T-helper 22 cell (primary cell): ENCODE results near the gene GCN1.

Experiments
- DNase-seq: peaks from one replicate; pipeline ENCODE4 v3.0.0-alpha.2; 2020; ENCODE audit warnings: low read depth

Gene GCN1

DNA sequence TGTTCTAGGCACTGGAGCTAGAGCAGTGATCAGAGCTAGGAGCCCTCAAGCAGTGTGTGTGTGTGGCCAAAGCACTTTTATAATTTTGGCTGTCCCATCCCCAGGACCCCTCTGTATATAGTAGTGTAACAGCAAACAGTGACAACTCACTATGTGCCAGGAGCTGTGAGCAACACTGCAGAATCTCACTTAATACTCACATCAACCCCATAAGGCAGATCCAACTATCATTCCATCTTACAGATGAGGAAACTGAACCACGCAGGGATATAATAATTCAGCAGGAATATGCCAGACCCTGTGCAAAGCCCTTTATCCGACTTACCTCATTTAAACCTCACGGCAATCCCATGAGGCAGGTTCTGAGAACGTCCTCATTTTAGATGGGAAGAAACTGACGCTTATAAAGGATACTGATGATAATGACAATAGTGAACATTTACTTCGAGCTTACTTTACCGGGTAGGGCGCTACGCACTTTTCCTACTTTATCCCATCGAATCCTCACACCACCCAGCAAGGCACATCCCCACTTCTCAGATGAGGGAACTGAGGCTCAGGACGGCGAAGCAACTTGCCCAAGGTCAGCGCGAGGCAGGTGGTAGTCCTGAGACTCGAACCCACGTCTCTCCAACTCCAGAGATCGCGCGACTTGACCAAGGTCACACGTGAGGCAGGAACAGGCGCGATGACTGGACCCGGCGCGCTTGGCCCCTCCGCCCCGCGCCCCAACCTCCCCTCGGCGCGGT is 78.6 kb downstream of the GCN1 start:
- DNase-seq: no peak

DNA sequence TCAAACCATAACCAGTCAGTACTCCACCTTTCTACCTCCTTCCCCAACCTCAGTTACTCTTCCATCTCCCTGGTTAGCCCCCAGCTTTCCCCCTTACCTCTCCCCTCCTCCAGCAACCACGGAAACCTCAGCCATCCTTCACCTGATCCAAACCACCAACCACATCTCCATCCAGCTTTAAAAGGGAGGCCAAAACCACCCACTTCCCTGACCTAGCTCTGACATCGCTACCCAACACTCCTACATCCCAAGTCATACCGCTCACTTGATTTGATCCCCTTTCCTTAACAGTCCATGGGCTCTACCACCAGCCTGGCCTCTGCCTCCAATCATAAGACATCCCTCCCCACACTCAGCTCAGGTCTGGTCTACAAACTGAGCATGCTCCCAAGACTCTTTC is 79.4 kb downstream of the GCN1 start:
- DNase-seq: no peak

DNA sequence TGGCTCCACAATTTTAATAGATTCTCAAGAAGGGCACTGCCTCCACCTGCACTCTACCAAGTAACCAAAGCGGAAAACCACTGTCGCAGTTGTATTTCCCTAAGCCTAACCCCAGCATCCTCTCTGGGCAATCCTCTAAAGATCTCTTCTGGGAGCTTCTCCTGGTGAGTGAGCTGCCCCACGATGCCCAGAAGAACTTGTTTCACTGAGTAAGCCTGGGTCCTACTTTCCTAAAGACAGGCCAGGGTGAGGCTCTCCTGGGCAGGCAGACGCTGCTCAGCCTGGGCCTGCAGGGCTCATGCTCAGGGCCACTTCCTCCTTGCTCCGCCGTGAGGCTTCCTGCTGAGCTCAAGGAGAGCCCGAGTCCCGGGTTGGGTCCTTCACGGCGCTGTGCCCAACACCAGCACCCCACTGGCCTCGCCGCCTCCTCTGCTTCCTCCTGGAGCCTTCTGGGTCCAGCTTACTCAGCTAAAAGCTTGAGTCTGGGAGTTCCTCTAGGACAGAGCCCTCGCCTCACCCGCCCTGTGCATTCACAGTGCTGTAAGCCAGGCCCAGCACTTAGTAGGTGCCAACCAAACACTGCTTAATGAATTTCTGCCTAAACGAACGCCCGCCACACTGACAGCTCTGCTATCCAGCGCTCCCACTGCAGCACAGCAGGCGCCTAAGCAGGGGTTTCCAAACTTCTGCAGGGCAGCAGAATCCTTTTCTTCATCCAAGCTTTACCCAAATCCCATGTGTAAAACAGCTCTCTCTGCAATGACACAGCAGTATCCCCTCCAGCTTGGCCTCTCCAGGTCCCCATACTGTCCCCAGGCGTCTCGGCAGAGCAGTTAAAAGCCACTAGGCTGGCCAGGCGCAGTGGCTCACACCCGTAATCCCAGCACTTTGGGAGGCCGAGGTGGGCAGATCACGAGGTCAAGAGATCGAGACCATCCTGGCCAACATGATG is 83.7 kb downstream of the GCN1 start:
- peak; percentile 32 for DNase-seq

DNA sequence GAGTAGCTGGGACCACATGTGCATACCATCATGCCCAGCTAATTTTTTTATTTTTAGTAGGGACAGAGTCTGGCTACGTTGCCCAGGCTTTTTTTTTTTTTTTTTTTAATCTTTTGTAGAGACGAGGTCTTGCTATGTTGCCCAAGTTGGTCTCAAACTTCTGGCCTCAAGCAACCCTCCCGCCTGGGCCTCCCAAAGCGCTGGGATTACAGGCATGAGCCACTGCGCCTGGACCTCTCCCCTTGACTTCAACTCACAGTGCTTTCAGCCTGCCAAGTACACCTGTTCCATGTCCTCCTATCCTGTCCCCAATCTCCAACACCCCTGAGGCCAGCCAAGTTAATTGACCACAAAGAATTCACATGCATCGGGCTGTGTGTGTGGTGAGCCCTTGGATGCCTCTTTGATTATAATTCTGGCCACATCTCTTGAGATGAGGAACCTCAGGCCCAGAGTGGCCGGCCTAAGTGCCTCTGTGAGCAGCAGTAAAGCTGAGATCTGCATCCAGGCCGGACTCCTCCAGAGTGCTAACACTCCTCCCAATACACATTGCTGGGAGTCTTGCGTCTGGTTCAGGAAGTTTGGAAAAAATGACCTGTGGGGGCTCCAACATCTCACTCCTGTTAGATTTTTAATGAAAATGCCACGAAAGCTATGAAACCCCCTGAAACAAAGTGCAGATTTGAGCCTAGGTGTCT is 84.8 kb downstream of the GCN1 start:
- DNase-seq: no peak

DNA sequence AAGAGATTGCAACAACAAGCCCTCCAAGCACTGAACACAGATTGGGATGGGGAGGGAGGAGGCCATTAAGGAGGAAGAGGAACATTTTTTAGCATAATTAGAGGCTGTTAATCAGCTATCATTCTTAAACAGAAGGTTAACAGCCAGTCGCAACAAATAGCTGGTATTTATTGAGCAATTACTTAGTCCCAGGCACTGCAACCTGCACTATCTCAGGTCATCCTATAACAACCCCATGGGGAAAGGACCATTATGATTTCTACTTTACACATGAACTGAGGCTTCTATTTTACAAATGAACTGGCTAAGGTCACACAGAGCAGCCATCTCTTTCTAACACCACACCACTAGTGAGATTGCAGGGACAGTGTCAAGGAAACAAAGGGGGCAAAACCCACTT is 88.4 kb downstream of the GCN1 start:
- DNase-seq: no peak

DNA sequence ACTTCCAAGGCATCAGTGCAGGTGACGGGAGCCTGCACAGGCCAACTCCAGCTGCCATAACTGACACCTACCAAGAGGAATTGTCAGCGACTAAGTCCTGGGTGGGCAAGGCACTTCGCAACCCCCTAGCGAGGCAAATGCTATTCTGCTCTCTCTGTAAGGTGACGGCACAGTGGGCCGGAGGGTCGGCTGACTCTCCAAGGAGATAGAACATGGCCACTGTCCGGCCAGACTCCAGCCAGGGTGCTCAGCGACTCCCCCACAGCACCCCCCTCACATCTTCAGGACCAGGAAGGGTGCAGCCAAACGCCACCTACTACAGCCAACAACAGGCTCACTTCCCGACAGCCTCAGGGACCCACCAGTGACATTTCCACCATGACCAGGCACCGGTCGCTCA is 91.1 kb downstream of the GCN1 start:
- no peak for DNase-seq

DNA sequence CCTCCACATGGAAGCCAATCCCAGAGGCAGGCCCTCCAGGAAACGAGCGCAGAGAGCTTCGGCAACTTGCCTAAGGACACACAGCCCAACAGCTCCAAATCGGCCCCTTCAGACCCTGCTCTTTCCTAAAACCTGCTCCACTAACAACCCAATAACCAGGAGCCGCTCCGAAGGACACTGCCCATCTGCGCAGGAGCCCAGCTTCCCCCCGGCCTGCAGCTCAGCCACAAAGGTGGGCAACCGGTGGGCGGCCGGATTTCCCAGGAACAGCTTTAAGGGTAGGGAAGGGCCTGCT is 91.5 kb downstream of the GCN1 start:
- no peak for DNase-seq

DNA sequence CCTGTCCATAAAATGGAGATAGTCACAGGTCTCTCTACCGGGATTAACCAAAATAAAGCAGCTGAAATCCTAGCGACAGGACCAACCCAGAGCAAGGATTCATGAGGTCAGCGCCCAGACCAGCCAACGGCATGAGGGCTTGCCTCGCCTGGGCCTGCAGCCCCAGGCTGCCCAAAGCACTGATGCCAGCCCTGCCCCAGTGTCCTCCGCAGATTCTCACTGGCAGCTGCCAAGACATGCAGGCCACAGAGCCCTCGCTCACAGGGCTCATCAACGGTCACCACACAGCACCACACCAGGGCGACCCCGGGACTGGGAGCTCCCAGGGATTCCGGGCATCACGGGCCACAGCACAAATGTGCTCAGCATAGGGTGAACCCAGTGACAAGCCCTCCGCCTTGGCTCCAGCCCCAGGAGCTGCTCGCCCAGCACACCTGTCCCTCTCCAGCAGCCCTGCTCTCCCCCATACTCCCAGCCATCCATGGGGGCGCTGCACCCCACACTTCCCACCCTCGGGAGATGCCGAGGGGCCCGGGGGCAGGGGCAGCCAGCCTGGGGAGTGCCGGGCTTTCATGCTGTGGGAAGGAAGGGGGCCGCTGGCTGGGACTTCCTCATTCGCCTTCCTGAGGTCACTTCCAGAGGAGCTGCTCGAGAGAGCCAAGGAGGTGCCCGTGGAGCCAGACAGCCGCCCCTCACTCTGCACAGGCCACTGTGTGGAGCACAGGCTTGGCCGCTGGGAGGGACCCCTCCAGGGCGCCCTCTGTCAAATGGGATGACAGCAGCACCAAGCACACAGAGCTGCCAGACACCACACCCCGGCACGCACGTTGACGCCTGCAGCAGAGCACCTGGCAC is 92.1 kb downstream of the GCN1 start:
- no peak for DNase-seq

DNA sequence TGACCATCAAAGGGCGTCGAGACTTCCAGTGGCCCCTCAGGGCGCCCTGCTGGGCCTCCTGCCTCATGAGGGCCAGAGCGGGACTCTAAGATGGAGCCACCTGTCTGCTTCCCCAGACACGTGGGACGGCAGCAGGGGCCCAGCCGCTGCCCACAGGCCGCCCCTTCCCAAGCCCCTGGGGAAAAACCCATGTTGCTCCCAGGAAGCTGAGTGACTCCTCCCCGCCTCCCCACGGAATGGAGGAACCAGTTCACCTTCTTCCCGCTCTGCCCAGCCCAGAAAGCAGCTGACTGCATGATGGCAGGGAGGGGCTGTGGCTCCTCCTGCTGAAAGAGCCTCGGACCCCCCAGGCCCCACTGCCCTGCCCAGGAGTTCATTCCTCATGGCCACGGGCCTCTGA is 92.9 kb downstream of the GCN1 start:
- DNase-seq: no peak

DNA sequence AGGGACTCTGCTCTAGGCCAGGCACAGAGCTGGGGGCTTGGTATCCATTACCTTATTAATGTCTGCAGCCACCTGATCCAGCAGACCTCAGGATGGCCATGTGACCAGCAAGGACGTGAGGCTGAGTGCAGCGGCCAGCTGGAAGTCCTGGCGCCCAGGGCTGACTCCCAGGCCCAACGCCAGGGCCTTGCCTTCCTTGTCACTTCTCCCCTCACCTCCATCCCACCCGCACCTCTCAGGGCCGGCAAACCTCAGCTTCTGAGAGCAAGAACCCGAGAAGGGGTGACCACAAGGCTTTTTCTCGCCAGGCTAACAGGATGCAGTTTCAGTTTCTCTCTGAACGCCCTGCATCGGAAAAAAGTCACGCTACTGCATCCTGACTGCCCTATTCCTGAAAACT is 93.3 kb downstream of the GCN1 start:
- DNase-seq: no peak

DNA sequence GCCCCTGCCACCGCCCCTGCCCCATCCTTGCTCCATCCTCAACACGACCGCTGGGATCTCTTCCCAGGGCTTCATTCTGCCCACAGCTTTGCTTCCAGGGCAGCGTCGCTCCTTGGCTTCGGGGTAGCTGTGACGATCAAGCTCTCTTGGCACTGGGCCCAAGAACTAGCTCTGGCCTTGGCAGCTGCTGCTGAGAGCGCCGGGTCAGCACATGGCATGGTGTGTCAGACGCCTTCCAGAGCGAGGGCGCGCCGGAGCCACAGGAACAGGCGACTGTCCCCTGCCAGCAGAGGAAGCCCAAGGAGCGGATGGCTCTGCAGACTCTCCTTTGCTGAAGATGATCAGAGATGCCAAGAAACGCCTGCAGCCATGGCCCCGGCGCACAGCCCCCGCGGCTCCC is 93.9 kb downstream of the GCN1 start:
- no peak for DNase-seq

DNA sequence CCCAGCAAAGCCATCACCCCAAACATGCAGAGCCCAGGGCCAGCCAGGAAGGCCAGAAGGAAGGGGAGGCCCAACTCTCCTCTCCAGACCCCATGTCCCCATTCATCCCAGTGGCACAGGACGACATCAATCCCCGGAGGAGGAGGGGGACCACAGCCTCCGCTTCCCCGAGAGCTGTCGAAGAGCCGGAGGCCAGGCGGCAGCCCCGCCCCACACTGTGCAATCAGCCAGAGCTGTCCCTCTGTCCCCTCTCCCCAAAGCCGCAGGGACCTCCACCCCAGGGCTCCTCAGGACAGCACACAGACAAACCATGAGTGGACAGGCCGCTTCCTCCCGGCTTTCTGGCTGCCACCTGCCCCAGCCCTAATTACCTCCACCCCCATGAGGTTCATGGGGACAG is 94.8 kb downstream of the GCN1 start:
- DNase-seq: no peak

DNA sequence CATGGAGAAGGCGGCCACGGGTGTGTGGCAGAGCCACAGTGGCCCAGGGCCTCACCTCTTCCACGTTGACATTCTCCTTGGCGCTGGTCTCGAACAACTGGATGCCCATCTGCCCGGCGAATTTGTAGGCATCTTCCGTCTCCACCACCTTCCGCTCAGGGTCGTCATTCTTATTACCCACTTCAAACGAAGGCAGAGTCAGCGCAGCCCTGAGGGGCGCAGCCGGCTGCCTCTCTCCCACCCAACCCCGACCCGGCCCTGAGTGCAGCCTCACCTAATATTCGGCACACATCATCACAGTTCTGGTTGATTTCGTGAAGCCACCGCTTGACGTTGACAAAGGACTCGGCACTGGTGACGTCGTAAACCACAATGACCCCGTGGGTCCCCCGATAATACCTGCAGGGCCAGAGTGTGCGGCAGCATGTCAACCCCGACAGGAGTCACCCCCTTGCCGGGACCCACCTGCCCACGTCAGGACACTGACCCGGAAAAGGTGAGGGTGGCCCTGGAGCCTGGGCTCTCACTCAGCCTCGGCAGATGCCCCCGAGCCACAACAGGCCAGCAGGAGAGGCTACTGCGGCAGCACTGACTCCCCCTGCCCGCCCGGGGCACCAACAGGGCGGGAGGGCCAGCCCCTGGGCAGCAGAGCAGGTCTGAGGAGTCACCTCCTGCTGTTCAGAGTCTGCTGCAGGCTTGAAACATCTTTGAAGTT is 95.6 kb downstream of the GCN1 start:
- DNase-seq: no peak

DNA sequence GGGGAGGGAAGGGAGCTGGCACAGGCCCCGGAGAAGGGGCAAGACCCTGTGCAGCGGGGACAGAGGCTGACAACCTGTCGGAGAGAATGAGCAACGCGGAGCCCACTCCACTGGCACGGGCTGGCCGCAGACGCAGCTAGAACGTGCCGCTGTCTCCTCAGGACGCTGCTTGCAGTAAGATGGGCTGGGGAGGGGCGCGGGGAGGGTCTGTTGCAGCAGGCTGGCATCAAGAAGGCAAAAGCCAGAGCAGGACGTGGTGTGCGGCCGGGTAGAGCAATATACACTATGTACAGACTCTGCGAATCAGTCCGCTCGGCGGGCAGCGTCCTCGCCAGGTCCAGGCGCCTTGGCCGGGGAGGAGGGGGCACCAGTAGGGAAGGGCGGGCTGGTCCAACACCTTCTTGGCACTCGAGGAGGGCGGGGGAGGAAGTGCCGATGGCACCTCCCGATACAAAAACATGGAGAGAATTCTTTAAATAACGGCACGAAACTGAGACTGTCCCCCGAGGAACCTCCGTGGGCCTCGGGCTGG is 97.8 kb downstream of the GCN1 start:
- no peak for DNase-seq

DNA sequence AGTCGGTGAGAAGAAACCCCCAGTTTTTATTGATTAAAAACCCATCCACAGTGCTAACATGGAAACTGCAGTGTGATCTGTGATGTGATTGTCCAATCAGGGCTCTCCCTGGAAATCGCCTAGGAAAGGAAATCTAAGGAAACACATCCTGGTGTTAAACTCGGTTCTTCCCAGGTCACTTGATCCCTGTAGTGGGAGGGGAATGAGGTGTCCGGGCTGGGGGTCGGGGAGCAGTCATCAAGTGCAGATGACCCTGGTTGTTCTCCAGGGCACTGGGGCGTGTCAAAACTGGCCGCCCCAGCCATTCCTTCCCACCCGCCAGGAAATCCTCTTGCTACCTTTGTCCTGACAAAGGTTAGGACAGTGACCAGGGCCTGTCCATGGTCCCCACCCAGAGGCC is 98.8 kb downstream of the GCN1 start:
- DNase-seq: no peak

DNA sequence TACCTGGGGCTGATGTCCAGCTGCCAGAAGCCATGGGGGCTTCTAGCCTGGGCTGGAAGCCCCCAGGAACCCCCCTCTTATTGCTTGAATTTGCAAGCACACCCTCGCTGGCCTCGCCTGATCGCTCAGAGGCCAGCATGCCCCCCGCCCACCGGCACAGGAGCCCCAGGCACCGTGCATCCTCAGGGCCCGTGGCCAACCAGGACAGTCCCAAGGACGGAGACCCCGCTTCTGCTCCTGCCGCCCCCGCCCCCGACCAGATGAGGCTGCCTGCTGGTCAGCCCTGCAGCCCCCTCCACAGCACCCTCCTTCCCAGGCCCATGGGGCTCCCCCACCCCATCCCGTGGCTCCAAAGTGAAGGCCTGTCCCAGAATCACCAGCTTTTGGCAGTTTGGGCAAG is 99.2 kb downstream of the GCN1 start:
- DNase-seq: no peak

DNA sequence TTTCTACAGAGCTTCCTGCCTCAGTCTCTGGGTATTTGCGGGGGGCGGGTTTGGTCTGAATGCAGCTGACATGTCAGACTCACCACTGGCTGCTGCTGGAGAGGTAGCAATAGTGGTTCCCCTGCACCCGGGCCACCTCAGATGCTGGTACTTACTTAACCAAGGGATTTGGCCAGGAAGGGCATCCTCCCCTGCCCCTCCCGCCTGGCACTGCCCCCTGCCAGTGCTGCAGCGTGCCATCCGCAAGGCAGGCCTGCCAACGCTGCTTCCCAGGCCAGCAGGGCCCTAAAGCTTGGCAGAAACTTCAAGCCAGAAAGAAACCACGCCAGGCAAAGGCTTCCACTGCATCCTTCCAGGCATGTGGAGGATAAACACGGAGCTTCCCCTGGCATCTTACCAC is 100.0 kb downstream of the GCN1 start:
- no peak for DNase-seq

DNA sequence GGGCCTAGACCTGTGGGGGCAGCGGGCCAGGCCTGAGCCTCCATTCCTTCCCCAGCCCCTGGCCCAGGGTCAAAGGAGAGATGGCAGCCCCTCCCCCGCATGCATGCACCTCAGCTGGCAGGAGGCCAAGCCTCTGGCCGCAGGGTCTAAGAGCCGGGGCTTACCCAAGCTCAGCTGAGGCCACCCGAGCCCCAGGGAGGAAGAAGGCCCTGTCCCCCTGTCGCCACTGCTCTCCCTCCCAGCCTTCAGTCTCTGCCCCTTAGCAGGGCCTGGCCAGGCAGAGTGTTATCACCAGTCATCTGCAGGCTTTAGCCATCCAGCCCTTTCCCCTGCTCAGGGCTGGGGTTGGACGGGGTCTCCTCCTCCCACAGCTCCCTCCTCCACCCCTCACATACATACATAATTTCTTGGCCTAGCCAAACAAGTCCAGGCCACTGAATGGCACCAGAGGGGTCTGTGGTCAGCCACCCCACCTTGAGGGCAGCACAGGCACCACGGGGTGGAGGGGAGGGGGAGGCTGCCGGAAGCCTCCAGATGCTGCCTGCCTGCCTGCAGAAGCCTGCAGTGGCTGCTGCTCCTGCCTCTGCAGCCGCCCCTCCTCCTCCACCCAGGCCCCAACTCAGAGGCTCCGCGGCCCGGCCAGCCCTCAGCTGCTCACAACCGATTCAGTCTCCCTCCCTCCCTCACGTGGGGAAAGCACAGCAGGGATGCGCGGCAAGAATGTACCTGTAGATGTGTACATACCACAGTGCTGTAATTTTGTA is 100.7 kb downstream of the GCN1 start:
- no peak for DNase-seq

DNA sequence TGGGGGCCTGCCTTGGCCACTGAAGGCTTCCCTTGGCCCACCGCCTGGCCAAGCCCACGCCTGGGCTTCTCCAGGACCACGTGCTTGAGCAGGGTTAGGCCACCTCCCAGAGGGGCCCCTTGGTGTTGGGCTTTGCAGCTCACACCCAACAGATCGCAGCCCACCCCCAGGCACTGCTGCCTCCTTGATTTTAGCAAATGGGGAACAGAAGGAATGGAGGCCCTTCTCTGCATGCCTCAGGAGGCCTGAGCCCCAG is 101.3 kb downstream of the GCN1 start:
- no peak for DNase-seq

DNA sequence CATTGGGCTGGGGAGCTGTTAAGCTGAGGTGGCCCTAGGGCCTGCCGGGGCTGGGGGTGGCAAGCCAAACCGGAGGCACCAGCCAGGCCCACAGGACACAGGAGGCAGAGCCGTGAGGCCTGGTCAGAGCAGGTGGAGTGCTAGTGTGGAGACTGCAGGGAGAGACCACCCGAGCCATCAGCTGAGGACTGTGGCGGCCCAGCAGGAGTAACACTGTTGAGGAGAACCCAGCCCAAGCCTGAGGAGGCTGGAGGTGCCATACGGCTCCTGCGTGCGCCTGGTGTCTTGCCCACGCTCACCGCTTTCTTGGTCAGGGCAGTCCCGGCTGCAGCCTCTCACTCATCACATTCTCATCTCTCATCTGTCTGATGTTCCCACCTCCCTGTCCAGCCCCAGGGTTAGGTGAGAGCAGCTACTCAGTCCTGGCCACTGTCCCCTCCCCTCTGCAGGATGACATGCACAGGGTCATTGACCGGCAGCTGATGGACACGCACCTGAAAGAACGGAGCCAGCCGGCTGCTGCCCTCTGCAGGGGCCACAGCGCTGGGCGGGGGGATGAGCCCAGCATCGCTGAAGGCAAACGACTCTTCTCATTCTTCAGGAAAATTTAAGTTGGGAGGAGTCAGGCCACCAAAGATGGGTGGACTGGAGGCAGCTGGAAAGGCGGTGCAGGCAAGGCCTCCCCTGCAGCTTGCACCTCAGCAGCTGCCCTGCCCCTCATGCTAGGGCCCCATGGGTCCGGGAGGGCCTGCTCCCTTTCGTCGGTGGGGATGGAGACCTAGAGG is 101.8 kb downstream of the GCN1 start:
- DNase-seq: no peak
